HG03039 (cell line): ENCODE results near the gene CKMT2.
"Not testable (repeated sequence)": the region's sequence is repeated elsewhere in the genome, so short reads cannot be mapped to it uniquely, and the experiment has no call there.

Experiments
- ATAC-seq: cut with Tn5 transposase; IDR thresholded peaks from one replicate; pipeline ENCODE4 v1.9.1; 2021; ENCODE audit warnings: mild to moderate bottlenecking, moderate library complexity; ENCODE audit not compliant: unreplicated experiment

CKMT2 gene

DNA sequence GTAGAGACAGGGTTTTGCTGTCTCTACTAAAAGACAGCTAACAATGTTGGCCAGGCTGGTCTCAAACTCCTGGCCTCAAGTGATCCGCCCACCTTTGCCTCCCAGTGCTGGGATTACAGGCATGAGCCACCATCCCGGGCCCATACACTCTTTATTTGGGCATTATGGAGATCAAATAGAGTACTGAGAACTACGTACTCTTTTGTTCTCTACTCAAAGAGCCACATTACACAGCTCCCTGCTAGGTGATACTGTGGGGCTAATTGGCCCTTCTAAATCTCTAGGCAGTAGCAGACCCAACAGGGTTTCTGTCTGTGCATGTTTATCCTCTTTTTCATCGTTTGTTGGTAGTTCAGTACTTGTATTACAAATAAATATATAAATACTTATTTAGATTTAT, 16.1 kb downstream of the CKMT2 start:
- no peak for ATAC-seq

DNA sequence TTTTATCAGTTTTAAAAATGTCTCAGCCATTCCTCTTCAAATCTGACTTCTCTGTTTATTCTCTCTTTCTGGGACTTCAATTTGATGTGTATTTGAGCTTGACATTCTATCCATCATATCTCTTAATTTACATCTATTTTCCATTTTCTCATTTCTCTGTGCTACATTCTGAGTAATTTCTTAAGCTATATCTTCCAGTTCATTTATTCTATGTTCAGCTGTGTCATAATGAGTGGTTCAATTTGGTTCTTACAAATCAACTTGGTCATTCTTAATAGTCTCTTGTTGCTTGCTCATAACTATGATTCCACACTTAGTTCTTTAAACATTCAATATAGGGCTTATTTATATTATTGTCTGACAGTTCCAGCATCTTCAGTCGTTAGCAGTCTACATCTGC, 16.9 kb downstream of the CKMT2 start:
- no peak for ATAC-seq

DNA sequence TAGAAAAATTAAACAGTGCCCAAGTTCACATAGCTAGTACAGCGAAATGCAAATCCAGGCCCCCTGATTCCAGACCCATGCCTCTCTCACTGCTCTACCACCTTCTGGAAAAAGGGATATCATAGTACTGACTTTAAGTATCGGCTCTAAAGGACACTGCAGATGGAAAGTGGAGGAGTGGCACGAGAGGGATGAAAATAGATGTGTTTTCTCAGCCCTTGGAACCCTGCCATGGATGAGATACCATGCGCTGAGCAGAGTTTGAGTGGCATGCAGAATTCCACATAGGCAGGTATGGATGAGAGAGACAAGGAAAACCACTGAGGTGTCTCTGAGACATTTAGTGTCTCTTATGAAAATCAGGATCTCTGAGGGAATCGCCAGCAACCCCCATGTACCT, 18.8 kb downstream of the CKMT2 start:
- ATAC-seq = no peak

DNA sequence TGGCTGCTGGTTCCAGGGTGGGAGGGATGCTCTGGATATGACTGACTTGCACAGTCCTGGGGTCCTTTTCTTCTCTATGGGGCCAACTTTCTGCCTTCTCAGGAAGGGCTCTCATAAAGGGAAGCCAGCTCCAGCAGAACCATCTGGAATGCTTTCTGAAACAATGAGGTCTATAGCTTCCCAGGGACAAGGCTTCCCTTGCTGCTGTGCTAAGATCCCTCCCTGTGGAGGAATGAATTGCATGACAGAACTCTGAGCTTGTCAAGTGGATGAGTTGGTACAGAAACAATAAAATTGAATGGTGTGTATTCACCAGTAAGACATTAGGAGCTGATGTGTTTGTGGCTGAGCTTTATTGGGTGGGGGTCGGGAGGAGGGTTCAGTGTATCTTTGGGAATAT, 19.8 kb downstream of the CKMT2 start:
- ATAC-seq = no peak

DNA sequence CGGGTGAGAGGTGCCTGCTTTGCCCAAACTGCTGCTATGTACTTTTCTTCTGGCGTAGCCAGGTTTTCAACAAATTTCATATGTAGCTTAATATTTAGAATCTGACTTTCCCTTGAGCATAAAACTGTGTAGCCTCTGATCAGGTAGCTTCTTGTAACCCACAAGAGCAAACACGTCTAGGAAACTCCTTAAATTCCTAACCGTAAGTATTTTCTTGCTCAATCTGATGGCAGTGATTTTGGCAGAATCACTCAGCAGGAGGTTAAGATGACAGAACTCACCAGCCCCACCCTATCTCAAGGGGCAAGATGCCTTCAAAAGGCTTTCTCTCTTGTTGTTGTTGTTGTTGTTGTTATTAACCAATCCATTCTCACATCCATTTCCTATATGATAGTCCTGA, 20.8 kb downstream of the CKMT2 start:
- no peak for ATAC-seq

DNA sequence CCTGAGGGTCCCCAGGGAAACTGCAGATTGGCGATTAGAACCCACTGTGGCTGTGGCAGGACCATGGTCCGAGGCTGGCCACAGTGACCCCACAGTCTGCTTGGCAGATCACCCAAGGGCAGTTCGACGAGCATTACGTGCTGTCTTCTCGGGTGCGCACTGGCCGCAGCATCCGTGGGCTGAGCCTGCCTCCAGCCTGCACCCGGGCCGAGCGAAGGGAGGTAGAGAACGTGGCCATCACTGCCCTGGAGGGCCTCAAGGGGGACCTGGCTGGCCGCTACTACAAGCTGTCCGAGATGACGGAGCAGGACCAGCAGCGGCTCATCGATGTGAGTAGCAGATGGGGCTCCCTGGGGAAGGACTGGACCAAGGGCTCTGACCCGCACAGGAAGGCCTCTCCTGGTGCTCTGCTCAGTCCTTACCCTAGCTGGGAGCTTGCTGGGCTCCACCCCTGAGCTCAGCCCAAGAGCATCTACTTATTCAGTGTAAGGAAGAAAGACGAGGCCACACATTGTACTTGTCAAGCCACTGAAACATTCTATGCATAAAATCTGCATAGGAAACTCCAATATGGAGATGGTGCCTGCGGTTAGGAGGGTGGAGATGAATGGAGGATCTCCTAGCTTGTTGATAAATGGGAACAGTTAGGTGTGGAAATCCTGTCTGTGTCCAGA, 21.9 kb downstream of the CKMT2 start:
- no peak for ATAC-seq

DNA sequence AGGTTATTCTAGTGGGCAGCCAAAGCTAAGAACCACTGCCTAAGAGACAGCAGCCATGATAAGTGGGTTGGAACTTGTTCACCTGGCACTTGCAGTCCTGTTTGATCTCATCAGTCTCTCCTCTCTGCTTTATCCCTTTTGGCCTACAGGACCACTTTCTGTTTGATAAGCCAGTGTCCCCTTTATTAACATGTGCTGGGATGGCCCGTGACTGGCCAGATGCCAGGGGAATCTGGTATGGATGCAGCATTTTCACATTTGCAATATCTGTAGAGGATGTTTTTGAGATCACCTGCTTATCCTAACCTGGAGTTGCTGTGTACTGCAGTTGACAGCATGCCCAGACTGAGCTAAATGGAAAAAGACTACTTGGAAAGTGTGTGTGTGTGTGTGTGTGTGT, 23.6 kb downstream of the CKMT2 start:
- no peak for ATAC-seq

DNA sequence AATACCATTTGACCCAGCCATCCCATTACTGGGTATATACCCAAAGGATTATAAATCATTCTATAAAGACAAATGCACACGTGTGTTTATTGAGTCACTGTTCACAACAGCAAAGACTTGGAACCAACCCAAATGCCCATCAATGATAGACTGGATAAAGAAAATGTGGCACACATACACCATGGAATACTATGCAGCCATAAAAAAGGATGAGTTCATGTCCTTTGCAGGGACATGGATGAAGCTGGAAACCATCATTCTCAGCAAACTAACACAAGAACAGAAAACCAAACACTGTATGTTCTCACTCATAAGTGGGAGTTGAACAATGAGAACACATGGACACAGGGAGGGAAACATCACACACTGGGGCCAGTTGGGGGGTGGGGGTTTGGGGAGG, 29.7 kb downstream of the CKMT2 start:
- ATAC-seq = not testable (repeated sequence)

DNA sequence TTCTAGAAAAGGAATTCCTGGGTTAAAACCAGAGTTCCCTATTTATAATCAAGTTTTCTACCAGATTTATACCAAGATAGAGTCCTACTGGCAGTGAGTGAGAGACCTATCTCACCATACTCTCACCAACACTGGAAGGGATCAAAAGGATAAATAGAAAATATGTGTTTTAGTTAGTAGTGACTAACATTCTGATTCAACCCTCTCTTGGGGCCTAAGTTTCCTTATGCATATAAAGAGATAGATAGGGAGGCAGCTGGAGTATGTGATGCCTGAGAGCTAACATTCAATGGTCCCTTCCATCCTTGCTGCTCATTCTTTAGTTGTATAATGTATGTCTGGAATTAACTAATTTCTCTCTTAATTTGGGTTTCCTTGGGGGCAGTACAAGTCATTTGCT, 32.0 kb downstream of the CKMT2 start:
- no peak for ATAC-seq

DNA sequence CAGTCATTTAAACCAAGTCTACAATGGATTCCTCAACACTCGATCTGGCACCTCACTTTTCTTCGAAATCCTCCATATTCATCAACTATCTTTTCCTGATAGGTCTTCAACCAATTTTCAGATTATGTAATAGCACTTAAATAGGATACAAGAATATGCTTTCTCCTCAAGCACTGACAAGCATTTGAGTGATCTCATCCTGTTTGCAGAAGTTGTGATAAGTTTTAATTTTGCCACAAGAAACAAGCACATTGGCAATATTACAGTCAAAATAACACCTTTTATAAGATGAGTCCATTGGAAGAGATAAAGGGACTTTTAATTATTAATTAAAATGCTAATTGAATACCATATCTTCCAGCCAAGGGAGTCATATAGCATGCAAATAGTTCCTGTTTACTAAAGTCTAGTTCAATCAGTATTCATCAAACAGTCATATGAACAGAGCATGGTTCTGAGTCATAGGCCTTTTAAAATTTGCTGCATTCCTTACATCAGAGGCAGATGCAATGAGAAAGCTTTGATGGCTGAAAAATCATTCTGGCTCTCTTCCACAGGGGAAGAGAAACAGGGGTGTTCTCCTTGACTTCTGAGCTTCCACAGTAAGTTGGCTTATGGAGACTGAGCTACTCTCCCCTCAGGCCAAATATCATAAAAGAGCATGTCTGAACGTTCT, 35.5 kb downstream of the CKMT2 start:
- ATAC-seq = no peak

DNA sequence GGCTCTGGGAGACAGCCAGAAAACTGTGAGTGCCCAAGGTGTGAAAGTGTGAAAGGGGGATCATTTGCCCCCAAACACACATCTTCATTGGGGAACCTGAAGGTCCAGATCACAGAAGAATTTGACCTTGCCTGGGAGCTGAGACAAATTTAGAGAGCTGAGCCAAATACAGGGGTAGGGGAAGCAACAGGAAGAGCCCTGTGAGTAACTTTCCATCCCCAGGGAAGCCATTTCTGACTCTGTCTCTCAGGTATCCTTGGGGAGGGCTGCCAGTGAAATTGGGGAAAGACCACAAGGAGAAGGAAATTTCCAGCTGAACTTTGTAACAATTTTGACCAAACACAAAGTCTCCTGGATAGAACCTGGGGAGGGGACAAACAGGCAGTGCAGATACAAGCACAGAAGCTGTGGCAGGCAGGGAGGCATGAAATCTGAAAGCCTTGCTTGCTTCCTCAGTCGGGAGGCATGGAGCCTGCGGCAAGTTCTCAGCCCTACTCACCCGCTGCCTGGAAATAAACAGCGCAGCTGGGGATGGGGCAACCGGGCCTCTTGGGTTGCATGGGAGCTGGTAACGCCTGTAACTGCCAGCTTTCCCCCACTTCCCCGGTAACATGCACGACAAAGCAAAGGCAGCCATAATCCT, 36.8 kb downstream of the CKMT2 start:
- ATAC-seq = no peak

DNA sequence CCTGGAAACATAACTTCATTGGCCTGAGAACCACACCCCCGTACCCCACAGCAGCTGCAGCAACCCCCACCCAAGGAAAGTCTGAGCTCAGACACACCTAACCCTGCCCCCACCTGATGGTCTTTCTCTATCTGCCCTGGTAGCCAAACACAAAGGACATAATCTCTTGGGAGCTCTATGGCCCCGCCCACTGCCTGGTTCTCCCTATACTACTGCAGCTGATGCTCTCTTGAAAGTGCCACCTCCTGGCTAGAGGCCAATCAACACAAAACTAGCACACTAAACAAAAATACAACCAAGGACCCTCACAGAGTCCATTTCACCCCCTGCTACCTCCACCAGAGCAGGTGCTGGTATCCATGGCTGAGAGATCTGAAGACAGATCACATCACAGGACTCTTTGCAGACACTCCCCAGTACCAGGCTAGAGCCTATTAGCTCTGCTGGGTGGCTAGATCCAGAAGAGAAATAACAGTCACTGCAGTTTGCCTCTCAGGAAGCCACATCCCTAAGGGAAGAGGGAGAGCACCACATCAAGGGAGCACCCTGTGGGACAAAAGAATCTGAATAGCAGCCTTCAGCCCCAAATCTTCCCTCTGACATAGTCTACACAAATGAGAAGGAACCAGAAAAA, 37.4 kb downstream of the CKMT2 start:
- not testable (repeated sequence) for ATAC-seq

DNA sequence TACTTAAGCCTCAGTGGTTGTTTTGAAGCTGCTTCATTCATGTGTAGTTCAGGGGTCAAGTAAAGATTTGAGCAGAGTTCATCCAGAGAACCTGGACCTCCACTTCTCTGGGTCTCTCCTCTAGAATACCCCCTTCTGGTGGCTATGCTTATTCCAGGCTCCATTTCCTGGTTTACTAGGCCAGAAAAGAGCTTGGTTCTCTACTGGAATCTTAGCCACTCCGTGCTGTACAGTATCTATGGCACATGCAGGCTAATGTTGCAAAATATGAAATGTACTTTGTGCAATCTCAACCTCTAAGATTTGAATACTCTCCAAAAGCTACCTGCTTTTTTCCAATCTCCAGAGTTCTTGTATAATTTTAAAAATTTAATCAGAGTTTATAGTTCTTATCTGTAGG, 50.9 kb downstream of the CKMT2 start:
- no peak for ATAC-seq

DNA sequence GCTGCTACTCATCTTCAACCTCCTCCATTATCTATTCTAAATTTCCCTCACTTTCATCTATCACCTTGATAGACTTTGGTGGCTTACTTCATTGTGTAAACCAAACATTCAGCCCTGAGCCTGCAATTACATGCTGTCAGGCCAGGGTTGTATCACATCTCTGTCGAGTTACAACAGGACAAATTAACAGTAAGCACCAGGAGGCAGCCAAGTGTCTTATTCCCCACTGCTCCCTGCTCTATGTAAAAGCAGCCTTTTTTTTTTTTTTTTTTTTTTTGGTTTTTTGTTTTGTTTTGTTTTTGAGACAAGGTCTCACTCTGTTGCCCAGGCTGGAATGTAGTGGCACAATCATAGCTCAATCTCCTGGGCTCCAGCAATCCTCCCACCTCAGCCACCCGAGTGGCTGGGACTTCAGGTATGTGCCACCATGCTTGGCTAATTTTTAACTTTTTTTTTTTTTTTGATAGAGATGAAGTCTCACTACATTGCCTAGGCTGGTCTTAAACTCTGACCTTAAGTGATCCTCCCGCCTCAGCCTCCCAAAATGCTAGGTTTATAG, 53.0 kb downstream of the CKMT2 start:
- ATAC-seq = no peak

DNA sequence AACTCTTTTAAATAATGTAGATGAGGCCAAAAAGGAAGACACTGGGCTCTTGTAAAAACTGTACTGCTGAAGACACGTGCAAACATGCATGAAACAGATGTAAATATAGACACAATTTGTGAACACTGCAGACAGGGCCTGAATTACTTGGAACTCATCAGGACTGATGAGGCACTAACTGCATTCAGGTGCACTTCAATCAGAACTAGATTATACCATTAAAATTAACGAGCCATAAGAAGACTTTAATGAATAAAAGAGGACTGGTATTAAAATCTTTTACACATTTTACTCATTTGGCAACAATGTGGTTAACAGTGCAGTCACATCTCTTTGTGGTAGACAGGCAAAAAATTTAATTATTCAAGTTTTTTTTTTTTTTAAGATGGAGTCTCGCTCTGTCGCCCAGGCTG, 54.9 kb downstream of the CKMT2 start:
- ATAC-seq = no peak

DNA sequence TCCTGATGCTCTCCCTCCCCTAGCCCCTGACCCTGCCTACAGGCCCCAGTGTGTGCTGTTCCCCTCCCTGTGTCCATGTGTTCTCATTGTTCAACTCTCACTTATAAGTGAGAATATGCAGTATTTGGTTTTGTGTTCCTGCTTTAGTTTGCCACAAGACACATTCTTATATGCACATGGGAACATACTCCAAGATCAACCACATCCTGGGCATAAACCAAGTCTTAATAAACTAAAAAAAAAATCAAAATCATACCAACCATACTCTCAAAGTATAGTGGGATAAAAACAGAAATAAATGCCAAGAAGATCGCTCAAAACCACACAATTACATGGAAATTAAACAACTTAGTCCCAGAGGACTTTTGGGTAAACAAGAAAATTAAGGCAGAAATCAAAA, 57.0 kb downstream of the CKMT2 start:
- no peak for ATAC-seq

DNA sequence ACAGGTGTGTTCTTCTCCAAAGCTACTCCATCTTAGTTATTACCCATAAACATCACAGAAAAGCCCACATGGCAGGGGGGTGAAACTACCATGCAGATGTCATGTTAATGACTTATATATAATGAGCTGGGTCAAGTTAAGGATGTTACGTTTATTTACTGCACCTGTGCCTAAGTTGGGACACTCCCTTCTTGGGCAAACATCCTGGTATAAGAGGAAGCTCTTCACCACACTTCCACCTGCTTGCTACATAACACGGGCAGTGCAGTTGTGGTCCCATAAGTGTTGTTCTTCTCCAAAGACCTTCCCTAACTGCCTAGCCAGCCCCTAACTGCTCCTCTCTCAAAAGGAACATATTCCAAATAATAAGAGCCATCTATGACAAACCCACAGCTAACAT, 59.0 kb downstream of the CKMT2 start:
- no peak for ATAC-seq

DNA sequence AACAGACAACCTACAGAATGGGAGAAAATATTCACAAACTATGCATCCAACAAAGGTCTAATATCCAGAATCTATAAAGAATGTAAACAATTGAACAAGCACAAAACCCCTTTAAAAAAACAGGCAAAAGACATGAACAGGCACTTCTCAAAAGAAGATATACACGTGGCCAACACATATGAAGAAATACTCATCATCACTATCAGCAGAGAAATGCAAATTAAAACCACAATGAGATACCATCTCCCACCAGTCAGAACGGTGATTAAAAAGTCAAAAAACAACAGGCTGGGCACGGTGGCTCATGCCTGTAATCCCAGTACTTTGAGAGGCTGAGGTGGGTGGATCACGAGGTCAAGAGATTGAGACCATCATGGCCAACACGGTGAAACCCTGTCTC, 60.9 kb downstream of the CKMT2 start:
- ATAC-seq = not testable (repeated sequence)

DNA sequence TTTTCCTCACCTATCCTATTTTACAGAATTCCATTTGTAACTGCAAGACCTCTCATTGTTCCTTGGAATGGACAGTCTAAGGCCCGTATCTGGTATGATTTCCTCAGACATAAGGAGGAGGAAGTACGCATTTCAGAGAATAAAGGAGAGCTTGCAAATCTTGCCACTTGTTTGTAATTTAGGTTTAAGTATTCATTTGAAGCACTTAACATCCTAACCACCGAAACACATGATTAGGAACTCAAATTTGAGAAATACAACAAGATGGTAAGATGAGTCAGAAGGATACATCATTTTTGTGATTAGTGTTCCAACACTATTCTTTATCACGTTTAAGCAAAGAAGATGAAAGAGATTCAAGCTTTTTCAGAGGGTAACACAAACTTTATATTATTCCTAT, 64.4 kb downstream of the CKMT2 start:
- ATAC-seq = no peak

DNA sequence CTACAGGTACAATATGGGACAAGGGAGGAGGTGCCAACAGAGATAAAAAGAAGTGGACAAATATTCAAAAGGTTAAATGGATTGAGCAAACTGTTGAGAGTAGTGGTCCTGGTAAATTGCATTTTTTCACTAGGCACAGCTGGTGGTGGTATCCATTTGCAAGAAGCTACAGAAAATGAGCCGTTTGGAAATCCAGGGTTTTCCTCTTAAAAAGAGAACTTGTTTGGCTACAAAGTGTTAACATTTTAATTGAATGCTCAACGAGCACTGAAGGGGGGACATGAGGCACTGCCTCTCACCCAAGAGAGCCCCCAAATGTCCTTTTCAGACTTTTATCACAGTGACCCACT, 67.8 kb downstream of the CKMT2 start:
- no peak for ATAC-seq

DNA sequence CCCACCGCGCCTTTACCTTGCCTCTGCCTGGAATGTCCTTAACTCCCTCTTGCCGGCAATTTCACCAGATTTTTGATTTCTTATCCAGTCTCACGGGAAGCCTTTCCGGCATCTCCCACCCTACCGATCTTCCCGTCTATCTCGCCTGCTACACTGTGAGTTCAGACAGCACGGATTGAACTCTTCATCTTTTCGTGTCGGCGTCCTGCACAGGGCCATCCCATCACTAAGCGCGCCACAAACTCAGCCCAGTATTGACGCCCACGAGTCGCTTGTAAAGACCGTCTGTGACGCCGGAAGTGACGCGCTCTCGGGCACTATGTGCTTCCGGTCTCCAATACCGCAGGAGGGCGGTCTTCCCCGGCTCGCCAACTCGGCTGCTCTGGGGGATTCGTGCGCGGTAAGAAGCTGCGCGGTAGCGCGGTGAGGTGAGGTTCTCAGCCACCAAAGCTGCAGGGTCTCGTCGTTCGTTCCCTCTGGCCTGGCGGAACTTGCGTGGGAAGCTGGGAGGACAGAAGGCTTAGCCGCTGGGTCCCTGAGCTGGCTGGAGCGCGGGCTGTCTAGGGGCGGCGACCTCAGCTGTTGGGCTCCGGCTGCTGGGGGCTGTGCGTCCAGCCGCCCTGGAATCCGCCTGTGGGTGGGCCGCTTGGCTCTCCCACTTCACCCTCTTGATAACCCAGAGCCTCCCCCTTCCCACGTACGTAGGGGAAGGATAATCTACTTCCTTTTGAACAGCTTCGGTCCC, 68.3 kb downstream of the CKMT2 start, which contains the start of gene ZCCHC9:
ZCCHC9 (plus strand) TSS at position 317 of the 745 bp plus-strand sequence. CDS start 3,171 bp downstream, outside the sequence.
- ATAC-seq = peak; percentile 96
